IPS-20b (cell line): ENCODE measurements around the gene ERP29.
"Not testable (repeated sequence)": the region's sequence is repeated elsewhere in the genome, so short reads cannot be mapped to it uniquely, and the experiment has no call there.

Experiments used
- H3K27ac ChIP-seq: one replicate; pipeline ENCODE4 v1.5.1; 2013; ENCODE audit warnings: low read length
- H3K27me3 ChIP-seq: 2 replicates; pipeline ENCODE4 v1.6.1; 2013; ENCODE audit warnings: mild to moderate bottlenecking, low read length, inconsistent platforms; ENCODE audit not compliant: insufficient read depth
- H3K36me3 ChIP-seq: 2 replicates; pipeline ENCODE4 v1.6.1; 2013; ENCODE audit warnings: low read depth, mild to moderate bottlenecking, inconsistent platforms, low read length, moderate library complexity; ENCODE audit not compliant: insufficient read depth
- H3K4me1 ChIP-seq: 2 replicates; pipeline ENCODE4 v1.6.1; 2013; ENCODE audit warnings: mild to moderate bottlenecking, control low read depth, inconsistent platforms, low read length, moderate library complexity; ENCODE audit not compliant: insufficient read depth
- H3K4me3 ChIP-seq: 2 replicates; pipeline ENCODE4 v1.5.1; 2013; ENCODE audit warnings: mild to moderate bottlenecking, low read length, inconsistent platforms
- H3K9ac ChIP-seq: 2 replicates; pipeline ENCODE4 v1.6.1; 2013; ENCODE audit warnings: low read depth, mild to moderate bottlenecking, inconsistent platforms, low read length, moderate library complexity
- H3K9me3 ChIP-seq: 2 replicates; pipeline ENCODE4 v1.6.1; 2013; ENCODE audit warnings: mild to moderate bottlenecking, low read depth, low read length, inconsistent platforms; ENCODE audit not compliant: insufficient read depth

ERP29 gene

GRCh38 chr12:112022241-112023016 lies 9.2 kb downstream of the ERP29 start:
- H3K27ac ChIP-seq, result no peak overlapping the region
- no peaks in the 10 kb centered on the region for H3K9me3 ChIP-seq
- peaks cover 68% of the 10 kb centered on the region for H3K36me3 ChIP-seq
- H3K27me3 ChIP-seq, result no peaks in the 10 kb centered on the region
- H3K9ac ChIP-seq, result no peak overlapping the region
- 0 out of 2 replicates have a peak, but pooled peaks cover 4% of the 10 kb centered on the region for H3K4me1 ChIP-seq
- no peak overlapping the region for H3K4me3 ChIP-seq

GRCh38 chr12:112023759-112024396 lies 10.7 kb downstream of the ERP29 start:
- H3K27me3 ChIP-seq, result no peaks in the 10 kb centered on the region
- H3K36me3 ChIP-seq, result peaks cover 70% of the 10 kb centered on the region
- no peak overlapping the region for H3K4me3 ChIP-seq
- H3K9ac ChIP-seq, result no peak overlapping the region
- no peaks in the 10 kb centered on the region for H3K9me3 ChIP-seq
- H3K27ac ChIP-seq, result no peak overlapping the region
- H3K4me1 ChIP-seq, result 0 out of 2 replicates have a peak, but pooled peaks cover 4% of the 10 kb centered on the region

GRCh38 chr12:112025808-112026375 lies 12.7 kb downstream of the ERP29 start:
- H3K9me3 ChIP-seq, result no peaks in the 10 kb centered on the region
- H3K9ac ChIP-seq, result no peak overlapping the region
- H3K4me3 ChIP-seq, result no peak overlapping the region
- peaks cover 68% of the 10 kb centered on the region for H3K36me3 ChIP-seq
- H3K27me3 ChIP-seq, result no peaks in the 10 kb centered on the region
- 0 out of 2 replicates have a peak, but pooled peaks cover 4% of the 10 kb centered on the region for H3K4me1 ChIP-seq
- no peak overlapping the region for H3K27ac ChIP-seq

- H3K9me3 ChIP-seq, result no peaks in the 10 kb centered on the region
- peaks cover 70% of the 10 kb centered on the region for H3K36me3 ChIP-seq
- no peaks in the 10 kb centered on the region for H3K27me3 ChIP-seq
- H3K4me1 ChIP-seq, result 0 out of 2 replicates have a peak, but pooled peaks cover 4% of the 10 kb centered on the region
- H3K27ac ChIP-seq, result no peak overlapping the region
- H3K9ac ChIP-seq, result no peak overlapping the region
- no peak overlapping the region for H3K4me3 ChIP-seq
Measured at GRCh38 chr12:112029301-112029700, 16.1 kb downstream of the ERP29 start.

- Histone ChIP-seq H3K27me3 (no peaks in the 10 kb centered on the region), H3K9ac (no peak overlapping the region), H3K9me3 (no peaks in the 10 kb centered on the region), H3K27ac (no peak overlapping the region), H3K36me3 (peaks cover 82% of the 10 kb centered on the region), H3K4me3 (no peak overlapping the region), H3K4me1 (peaks cover 3% of the 10 kb centered on the region; the same call in 1 of the 2 replicates)
Measured at GRCh38 chr12:112031472-112031871, 18.2 kb downstream of the ERP29 start.

GRCh38 chr12:112032292-112032691 lies 19.1 kb downstream of the ERP29 start:
- Histone ChIP-seq H3K4me3 (no peak overlapping the region), H3K27ac (no peak overlapping the region), H3K9ac (no peak overlapping the region), H3K36me3 (peaks cover 88% of the 10 kb centered on the region), H3K4me1 (peaks cover 3% of the 10 kb centered on the region; the same call in 1 of the 2 replicates), H3K9me3 (no peaks in the 10 kb centered on the region), H3K27me3 (no peaks in the 10 kb centered on the region)

- no peak overlapping the region for H3K27ac ChIP-seq
- no peaks in the 10 kb centered on the region for H3K27me3 ChIP-seq
- H3K9ac ChIP-seq, result no peak overlapping the region
- peaks cover 90% of the 10 kb centered on the region for H3K36me3 ChIP-seq
- peaks cover 3% of the 10 kb centered on the region; the same call in 1 of the 2 replicates for H3K4me1 ChIP-seq
- H3K4me3 ChIP-seq, result no peak overlapping the region
- no peaks in the 10 kb centered on the region for H3K9me3 ChIP-seq
Measured at GRCh38 chr12:112035219-112035785, 22.1 kb downstream of the ERP29 start.

GRCh38 chr12:112036614-112037013 lies 23.4 kb downstream of the ERP29 start:
- peaks cover 91% of the 10 kb centered on the region for H3K36me3 ChIP-seq
- H3K4me1 ChIP-seq, H3K4me3 ChIP-seq, H3K27me3 ChIP-seq, H3K27ac ChIP-seq, H3K9me3 ChIP-seq, H3K9ac ChIP-seq: not testable (repeated sequence)

GRCh38 chr12:112046003-112046402 lies 32.8 kb downstream of the ERP29 start:
- H3K4me1 ChIP-seq, result no peaks in the 10 kb centered on the region
- H3K27ac ChIP-seq, result no peak overlapping the region
- no peak overlapping the region for H3K4me3 ChIP-seq
- H3K27me3 ChIP-seq, result no peaks in the 10 kb centered on the region
- H3K36me3 ChIP-seq, result peaks cover 98% of the 10 kb centered on the region
- no peaks in the 10 kb centered on the region for H3K9me3 ChIP-seq
- H3K9ac ChIP-seq, result no peak overlapping the region

GRCh38 chr12:112049351-112049750 lies 36.1 kb downstream of the ERP29 start:
- peaks cover 99% of the 10 kb centered on the region for H3K36me3 ChIP-seq

GRCh38 chr12:112061137-112061536 lies 47.9 kb downstream of the ERP29 start:
- Histone ChIP-seq H3K9me3 (no peaks in the 10 kb centered on the region), H3K9ac (no peak overlapping the region), H3K4me3 (no peak overlapping the region), H3K27me3 (no peaks in the 10 kb centered on the region), H3K27ac (no peak overlapping the region), H3K36me3 (peaks cover 87% of the 10 kb centered on the region), H3K4me1 (no peaks in the 10 kb centered on the region)

More at GRCh38 chr12:112049351-112049750, 36.1 kb downstream of the ERP29 start:
- Histone ChIP-seq H3K4me1 (no peaks in the 10 kb centered on the region), H3K9me3 (no peaks in the 10 kb centered on the region), H3K27me3 (no peaks in the 10 kb centered on the region), H3K4me3 (no peak overlapping the region), H3K9ac (no peak overlapping the region), H3K27ac (no peak overlapping the region)
